GM18870 (cell line): ENCODE measurements around the gene VWA3A.
"Not testable (repeated sequence)": the region's sequence is repeated elsewhere in the genome, so short reads cannot be mapped to it uniquely, and the experiment has no call there.

Experiments used
- ATAC-seq: cut with Tn5 transposase; IDR thresholded peaks from one replicate; pipeline ENCODE4 v1.9.1; 2021; ENCODE audit warnings: moderate library complexity; ENCODE audit not compliant: unreplicated experiment

VWA3A gene

GRCh38 chr16:22088642-22089041, 3.7 kb upstream of the VWA3A start:
- no peak for ATAC-seq

- no peak for ATAC-seq
These were observed 2.4 kb upstream of the VWA3A start for GRCh38 chr16:22089910-22090309.

DNA sequence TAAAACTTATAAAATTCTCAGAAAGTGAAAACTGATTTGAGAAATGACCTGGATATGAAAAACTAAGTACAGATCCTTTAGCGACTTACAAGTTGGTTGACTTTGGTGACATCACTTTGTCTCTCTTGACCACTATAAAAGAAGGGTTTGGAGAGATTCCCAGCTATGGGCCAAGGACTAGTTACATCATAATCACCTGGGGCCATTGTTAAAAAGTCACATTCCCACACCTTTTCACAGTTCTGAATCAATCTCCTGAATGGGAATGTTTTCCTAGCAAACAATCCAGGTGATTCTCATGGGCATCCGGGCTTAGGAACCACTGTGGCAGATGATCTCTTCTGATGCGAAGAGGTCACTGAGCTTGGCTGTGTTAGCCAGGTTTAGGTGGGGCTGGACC, 620 bp upstream of the VWA3A start:
- ATAC-seq, result no peak

GRCh38 chr16:22093331-22093730, 990 bp downstream of the VWA3A start:
- no peak for ATAC-seq

GRCh38 chr16:22093996-22094395, 1.7 kb downstream of the VWA3A start:
- ATAC-seq, result no peak

DNA sequence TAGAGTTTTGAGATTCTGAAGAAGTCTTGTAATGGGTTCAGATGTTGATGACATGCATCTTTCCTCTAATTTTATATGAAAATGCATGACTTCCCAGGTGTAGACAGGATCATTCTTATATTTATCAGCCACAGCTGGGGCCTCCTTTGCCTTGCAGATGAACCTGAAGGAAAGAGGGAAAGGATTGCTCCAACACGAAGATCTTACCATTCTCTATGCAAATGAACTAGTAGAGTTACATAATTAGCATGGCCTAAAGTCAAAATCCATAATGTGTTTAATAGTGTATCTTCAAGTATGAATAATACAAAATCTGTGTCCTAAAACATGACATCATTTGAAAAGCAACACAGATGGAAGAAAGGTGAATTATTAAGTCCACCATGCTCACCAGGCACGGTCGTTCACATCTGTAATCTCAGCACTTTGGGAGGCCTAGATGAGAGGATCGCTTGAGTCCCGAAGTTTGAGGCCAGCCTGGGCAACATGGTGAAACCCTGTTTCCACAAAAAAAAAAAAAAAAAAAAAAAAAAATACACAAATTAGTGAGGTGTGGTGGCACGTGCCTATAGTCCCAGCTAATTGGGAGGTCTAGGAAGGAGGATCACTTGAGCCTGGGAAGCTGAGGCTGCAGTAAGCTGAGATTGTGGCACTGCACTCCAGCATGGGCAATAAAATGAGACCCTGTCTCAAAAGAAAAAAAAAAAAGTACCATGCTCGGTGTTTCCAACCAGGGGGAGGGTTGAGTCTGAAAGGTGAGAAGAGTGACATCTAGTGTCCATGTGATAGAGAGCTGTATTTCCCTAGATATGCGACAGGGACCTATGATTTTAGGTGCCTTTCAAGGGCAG, 6.3 kb downstream of the VWA3A start:
- ATAC-seq, result no peak

- ATAC-seq, result no peak
These were observed 7.1 kb downstream of the VWA3A start for GRCh38 chr16:22099256-22099975.

GRCh38 chr16:22103441-22103840, 11.1 kb downstream of the VWA3A start:
- ATAC-seq, result no peak

DNA sequence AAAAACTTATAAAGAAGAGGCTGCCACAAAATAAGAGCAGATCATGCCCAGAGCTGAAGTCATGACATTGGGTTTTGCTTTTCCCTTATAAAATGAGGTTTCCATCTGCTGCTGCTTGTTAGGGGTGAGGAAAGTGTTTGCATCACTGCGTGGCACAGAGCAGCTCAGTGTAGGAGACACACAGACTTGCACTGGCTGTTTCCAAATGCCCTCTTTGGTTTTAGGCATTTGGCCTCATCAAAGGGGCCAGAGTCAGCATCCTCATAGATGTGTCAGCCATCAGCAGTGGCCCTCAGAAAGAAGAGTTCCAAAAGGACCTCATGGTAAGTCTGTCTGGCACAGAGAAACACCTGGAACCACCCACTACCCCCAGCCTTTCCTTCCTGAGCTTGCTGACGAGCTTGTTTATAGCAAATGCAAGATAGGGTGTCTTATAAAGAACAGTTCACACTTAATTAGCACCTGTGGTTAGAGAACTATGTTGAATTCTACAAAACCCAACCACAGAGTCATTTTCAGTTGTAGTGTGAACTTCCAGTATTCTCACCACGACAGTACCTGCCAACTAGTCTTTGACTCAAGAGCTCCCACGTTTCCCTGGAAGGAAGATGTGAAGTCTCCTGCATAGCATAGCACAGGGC, 17.0 kb downstream of the VWA3A start:
- no peak for ATAC-seq

DNA sequence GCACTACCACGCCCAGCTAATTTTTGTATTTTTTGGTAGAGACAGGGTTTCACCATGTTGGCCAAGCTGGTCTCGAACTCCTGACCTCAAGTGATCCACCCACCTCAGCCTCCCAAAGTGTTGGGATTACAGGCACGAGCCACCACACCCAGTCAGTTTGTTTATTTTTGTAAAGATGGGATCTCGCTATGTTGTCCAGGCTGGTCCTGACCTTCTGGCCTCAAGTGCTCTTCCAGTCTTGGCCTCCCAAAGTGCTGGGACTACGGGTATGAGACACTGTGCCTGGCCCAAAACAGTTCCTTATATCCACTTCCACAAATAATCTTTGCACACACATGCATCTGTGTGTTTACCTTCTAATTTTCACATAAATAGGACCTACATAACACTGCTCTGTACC, 19.3 kb downstream of the VWA3A start:
- not testable (repeated sequence) for ATAC-seq

- no peak for ATAC-seq
These were observed 23.9 kb downstream of the VWA3A start for GRCh38 chr16:22116095-22116700.

GRCh38 chr16:22117609-22118008, 25.3 kb downstream of the VWA3A start:
- ATAC-seq, result no peak

GRCh38 chr16:22120440-22120839, 28.1 kb downstream of the VWA3A start:
- no peak for ATAC-seq

DNA sequence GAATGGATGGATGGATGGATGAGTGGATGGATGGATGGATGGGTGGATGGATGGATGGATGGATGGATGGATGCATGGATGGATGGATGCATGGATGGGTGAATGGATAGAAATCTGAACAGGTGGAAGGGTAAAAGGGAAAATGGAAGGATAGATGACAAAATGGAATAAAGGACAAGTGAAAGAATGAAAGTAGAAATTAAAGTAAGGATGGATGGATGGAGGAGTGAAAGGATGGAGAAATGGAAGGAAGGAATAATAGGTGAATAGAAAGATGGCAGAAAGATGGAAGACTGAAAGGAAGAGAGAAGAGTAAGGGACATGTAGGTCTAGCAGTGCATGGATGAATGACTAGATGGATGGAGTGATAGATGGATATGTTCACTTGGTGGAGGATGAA, 29.9 kb downstream of the VWA3A start:
- ATAC-seq, result no peak

DNA sequence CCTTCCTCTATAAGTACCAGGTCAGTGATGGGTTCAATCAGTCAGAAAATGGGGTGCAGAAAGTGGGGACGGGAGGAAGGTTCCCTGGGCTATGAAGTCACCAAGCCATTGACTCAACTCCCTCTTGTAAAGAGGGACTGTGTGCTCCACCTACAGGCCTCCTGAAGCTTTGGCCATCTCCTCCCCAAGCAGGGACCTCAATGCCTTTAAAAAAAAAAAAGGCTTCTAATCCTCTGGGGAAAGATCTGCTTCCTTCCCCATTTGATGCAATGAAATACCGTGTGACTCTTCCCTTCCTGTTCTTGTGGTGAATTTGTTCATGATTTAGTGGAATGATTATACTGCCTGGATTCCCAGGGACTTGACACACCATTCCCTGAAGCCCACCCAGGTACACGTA, 30.8 kb downstream of the VWA3A start:
- no peak for ATAC-seq

GRCh38 chr16:22123759-22124490, 31.6 kb downstream of the VWA3A start:
- ATAC-seq, result no peak

GRCh38 chr16:22124583-22125284, 32.4 kb downstream of the VWA3A start:
- ATAC-seq, result no peak

DNA sequence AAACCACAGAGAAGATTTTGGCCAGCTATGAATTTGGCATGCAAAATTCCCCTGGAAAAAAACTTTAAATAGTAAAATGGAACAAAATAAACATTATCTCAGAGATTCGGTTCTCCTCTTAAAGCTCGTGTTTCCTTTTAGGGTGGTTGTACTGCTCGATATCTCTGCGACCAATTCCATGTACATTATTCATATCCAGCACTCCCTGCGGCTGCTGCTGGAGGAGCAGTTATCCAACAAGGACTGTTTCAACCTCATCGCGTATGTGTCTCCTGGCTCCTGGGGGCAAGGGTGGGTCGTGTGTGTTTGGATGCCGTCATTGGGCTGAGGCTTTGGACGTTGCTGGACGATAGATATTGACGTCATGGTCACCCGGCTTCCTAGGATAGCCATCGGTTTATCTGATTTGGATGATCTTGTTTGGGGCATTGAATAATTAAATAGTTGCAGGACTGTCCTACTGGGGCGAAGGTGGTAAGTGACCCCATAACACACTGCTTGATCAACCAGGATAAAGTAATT, 33.8 kb downstream of the VWA3A start:
- ATAC-seq, result no peak

DNA sequence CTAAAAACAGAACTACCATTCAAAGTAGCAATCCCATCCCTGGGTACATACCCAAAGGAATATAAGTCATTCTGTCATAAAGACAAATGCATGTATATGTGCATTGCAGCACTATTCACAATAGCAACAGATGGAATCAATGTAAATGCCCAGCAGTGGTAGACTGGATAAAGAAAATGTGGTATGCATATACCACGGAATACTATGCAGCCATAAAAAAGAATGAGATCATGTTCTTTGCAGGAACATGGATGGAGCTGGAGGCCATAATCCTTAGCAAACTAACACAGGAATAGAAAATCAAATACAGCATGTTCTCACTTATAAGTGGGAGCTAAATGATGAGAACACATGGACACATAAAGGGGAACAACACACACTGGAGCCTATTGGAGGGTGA, 36.2 kb downstream of the VWA3A start:
- not testable (repeated sequence) for ATAC-seq

DNA sequence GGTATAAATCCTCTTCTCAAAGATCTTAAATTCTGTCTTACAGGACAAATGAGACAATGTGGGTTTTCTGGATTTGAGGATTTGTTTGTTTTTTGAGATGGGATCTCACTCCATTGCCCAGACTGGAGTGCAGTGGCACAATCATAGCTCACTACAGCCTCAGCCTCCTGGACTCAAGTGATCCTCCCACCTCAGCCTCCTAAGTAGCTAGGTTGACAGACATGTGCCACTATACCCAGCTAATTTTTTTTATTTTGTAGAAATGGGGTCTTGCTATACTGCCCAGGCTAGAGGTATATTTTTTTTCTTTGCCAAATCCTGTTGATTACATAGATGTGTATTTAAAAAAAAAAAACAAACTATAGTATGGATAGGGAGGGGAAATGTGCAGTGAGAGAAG, 38.2 kb downstream of the VWA3A start:
- no peak for ATAC-seq
